ENCODE data around the gene DCBLD2. TPM values are rescaled to one million over a fixed set of nuclear protein-coding genes. Genes with fewer than 3 reads are reported as not detected.

DCBLD2 gene
- total RNA-seq, 1 donor from 2014 or later, result 91.9 TPM

GRCh38 chr3:98754483-98754882 lies 147.0 kb downstream of the DCBLD2 start:
- no peak for TF ChIP-seq CTCF (conservative IDR thresholded peaks at IDR 0.05)
- Mint-ChIP-seq H3K27me3 (ENCODE audit: low read depth) (no peaks in the 10 kb centered on the region), H3K9me3 (no peaks in the 10 kb centered on the region), H3K27ac (ENCODE audit: unreplicated experiment) (no peak overlapping the region), H3K4me1 (peaks cover 28% of the 10 kb centered on the region), H3K4me3 (no peak overlapping the region), H3K36me3 (ENCODE audit: low read depth) (no peaks in the 10 kb centered on the region)
- no peak for DNase-seq (ENCODE audit: low read depth, low spot score)

GRCh38 chr3:98750276-98750919 lies 151.1 kb downstream of the DCBLD2 start:
- Mint-ChIP-seq H3K36me3 (ENCODE audit: low read depth) (no peaks in the 10 kb centered on the region), H3K27me3 (ENCODE audit: low read depth) (no peaks in the 10 kb centered on the region), H3K4me1 (peaks cover 26% of the 10 kb centered on the region), H3K4me3 (no peak overlapping the region), H3K9me3 (no peaks in the 10 kb centered on the region), H3K27ac (ENCODE audit: unreplicated experiment) (no peak overlapping the region)
- TF ChIP-seq CTCF (conservative IDR thresholded peaks at IDR 0.05), result no peak
- DNase-seq (ENCODE audit: low read depth, low spot score), result no peak

GRCh38 chr3:98746882-98747281 lies 154.6 kb downstream of the DCBLD2 start:
- Mint-ChIP-seq H3K9me3 (no peaks in the 10 kb centered on the region), H3K27ac (ENCODE audit: unreplicated experiment) (no peak overlapping the region), H3K36me3 (ENCODE audit: low read depth) (no peaks in the 10 kb centered on the region), H3K27me3 (ENCODE audit: low read depth) (no peaks in the 10 kb centered on the region), H3K4me3 (no peak overlapping the region), H3K4me1 (peaks cover 34% of the 10 kb centered on the region)
- no peak for DNase-seq (ENCODE audit: low read depth, low spot score)
- no peak for TF ChIP-seq CTCF (conservative IDR thresholded peaks at IDR 0.05)

- Mint-ChIP-seq H3K4me1 (peaks cover 34% of the 10 kb centered on the region), H3K27me3 (ENCODE audit: low read depth) (no peaks in the 10 kb centered on the region), H3K36me3 (ENCODE audit: low read depth) (no peaks in the 10 kb centered on the region), H3K27ac (ENCODE audit: unreplicated experiment) (no peak overlapping the region), H3K9me3 (no peaks in the 10 kb centered on the region), H3K4me3 (no peak overlapping the region)
- TF ChIP-seq CTCF (conservative IDR thresholded peaks at IDR 0.05), result no peak
- no peak for DNase-seq (ENCODE audit: low read depth, low spot score)
Observed at GRCh38 chr3:98746122-98746521, 155.4 kb downstream of the DCBLD2 start.

Other genes with a start within 250 kb of the DCBLD2 start
- gene ST3GAL6, start 138.4 kb downstream of the DCBLD2 start, total RNA-seq, result 16.0 and 17.9 TPM in 2 replicates